Right lobe of liver (tissue), 6 donors: Measurements from ENCODE around the gene MRPS18B. TPM values are rescaled to one million over a fixed set of nuclear protein-coding genes. Genes with fewer than 3 reads are reported as not detected.
"Not testable (repeated sequence)": the region's sequence is repeated elsewhere in the genome, so short reads cannot be mapped to it uniquely, and the experiment has no call there.

ENCODE experiments used
- ATAC-seq, 4 donors: fragments of 200-7000 bp; cut with Tn5 transposase; one replicate each; pipeline ENCODE4 v1.9.1; 2020; ENCODE audit warnings: mild to moderate bottlenecking in 4 of 4, moderate library complexity in 4 of 4
- DNase-seq, 3 donors: peaks; one replicate each; pipeline ENCODE4 v3.0.0-alpha.2; 2020
- H3K27ac ChIP-seq, 3 donors: fragments of 200-600 bp; one replicate each; pipeline ENCODE4 v1.8.0; 2022
- H3K27me3 ChIP-seq, 2 donors: fragments of 200-600 bp; one replicate each; pipeline ENCODE4 v1.8.0; 2022
- H3K36me3 ChIP-seq, 4 donors: fragments of 200-600 bp; sonication (generic) in 1 of 4; one replicate each; pipeline versions ENCODE4 v1.5.1 to v1.8.0; 2017 to 2022; ENCODE audit warnings: control low read depth in 1 of 4
- H3K4me1 ChIP-seq, 4 donors: fragments of 200-600 bp; sonication (generic) in 1 of 4; one replicate each; pipeline versions ENCODE4 v1.5.1 to v1.8.0; 2017 to 2022; ENCODE audit warnings: control low read depth in 1 of 4
- H3K4me3 ChIP-seq, 3 donors: fragments of 200-600 bp; one replicate each; pipeline ENCODE4 v1.8.0; 2022
- H3K9me3 ChIP-seq, 4 donors: fragments of 200-600 bp; sonication (generic) in 1 of 4; one replicate each; pipeline versions ENCODE4 v1.5.1 to v1.8.0; 2017 to 2022; ENCODE audit warnings: control low read depth in 1 of 4
- POLR2A ChIP-seq: fragments of 450-650 bp; IDR thresholded peaks from one replicate; pipeline ENCODE4 v1.6.1; 2017; ENCODE audit warnings: antibody characterized with exemption, mild to moderate bottlenecking
- WGBS: methylation state at CpG from one replicate; pipeline ENCODE4 v1.1.6; 2018; ENCODE audit warnings: low coverage, low lambda C conversion rate; ENCODE audit not compliant: insufficient coverage; ENCODE audit errors: missing lambda C conversion rate; 5-methylcytosine and 5-hydroxymethylcytosine counted together
- intact Hi-C, 2 donors: fragments of 100-400 bp; cut with DNase I; formaldehyde crosslinking; loops; one replicate each; pipeline versions ENCODE4 v1.11.2 to v1.14.1; 2022
- total RNA-seq, 6 experiments: library from RNA; depleted of rRNA in 2 of 6; stranded (reverse); fragments of >200 nt in 2 of 6; fragmentation: NEBNext Ultra II Directional in 3 of 6; extraction: Animal tissue kit (Norgen Biotek cat#: 25700) in 3 of 6; gene quantifications; one replicate each; pipeline versions ENCODE4 v1.1.0 to v1.2.4, GENCODE V29; 2016 to 2023
- TF ChIP-seq, protein P1 (sequence below), 4 donors: fragments of 200-600 bp in 3 of 4; fragments of 450-650 bp in 1 of 4; IDR thresholded peaks; one replicate each; pipeline versions ENCODE4 v1.5.1 to v1.8.0; 2016 to 2022; ENCODE audit warnings: antibody characterized with exemption in 4 of 4, mild to moderate bottlenecking in 2 of 4
- donor health status: DM: no; HTN: yes; CAD: no.
- donor health status: DM: no; HTN: no; CAD: no.
- donor health status: DM: no; HTN: no; CAD: no.
- donor health status: DM: no; HTN: yes; CAD: no.
- donor health status: DM: no; HTN: yes; CAD: no.

Gene MRPS18B
- total RNA-seq, 6 experiments from 2014 or later = 43.3 to 73.9 (median 56.2) TPM

DNA sequence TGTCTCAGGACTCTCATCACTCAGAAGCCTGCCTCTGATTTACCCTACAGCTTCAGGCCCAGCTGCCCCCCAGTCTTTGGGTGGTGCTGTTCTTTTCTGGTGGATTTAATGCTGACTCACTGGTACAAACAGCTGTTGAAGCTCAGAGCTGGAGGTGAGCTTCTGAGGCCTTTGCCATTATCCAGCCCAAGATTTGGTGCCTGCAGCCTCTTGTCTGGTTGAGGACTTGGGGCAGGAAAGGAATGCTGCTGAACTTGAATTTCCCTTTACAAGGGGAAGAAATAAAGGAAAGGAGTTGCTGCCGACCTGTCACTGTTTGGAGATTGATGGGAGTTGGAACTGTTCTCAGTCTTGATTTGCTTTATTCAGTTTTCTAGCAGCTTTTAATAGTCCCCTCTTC, 26.6 kb upstream of the MRPS18B start:
- Histone ChIP-seq H3K27me3 (no peaks in the 10 kb centered on the region), H3K36me3 (peaks cover 6 to 53% (median 19%) of the 10 kb centered on the region in 4 donors), H3K4me1 (no peaks in the 10 kb centered on the region), H3K4me3 (no peak overlapping the region), H3K27ac (no peak overlapping the region), H3K9me3 (no peaks in the 10 kb centered on the region)
- intact Hi-C loops = loop anchor here (5.0 to 10.0 kb wide), 2 partner anchors 44 to 46 kb away; no protein-coding TSS in a partner anchor
- no peak for TF ChIP-seq POLR2A
- TF ChIP-seq, protein P1, sequence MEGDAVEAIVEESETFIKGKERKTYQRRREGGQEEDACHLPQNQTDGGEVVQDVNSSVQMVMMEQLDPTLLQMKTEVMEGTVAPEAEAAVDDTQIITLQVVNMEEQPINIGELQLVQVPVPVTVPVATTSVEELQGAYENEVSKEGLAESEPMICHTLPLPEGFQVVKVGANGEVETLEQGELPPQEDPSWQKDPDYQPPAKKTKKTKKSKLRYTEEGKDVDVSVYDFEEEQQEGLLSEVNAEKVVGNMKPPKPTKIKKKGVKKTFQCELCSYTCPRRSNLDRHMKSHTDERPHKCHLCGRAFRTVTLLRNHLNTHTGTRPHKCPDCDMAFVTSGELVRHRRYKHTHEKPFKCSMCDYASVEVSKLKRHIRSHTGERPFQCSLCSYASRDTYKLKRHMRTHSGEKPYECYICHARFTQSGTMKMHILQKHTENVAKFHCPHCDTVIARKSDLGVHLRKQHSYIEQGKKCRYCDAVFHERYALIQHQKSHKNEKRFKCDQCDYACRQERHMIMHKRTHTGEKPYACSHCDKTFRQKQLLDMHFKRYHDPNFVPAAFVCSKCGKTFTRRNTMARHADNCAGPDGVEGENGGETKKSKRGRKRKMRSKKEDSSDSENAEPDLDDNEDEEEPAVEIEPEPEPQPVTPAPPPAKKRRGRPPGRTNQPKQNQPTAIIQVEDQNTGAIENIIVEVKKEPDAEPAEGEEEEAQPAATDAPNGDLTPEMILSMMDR (IDR thresholded peaks at IDR 0.05) = no peak
- ATAC-seq (peak in 1 of 4 donors; percentile 12), DNase-seq (no peak)
- 100% methylated on average over 1 of the region's 1 CpG for WGBS

DNA sequence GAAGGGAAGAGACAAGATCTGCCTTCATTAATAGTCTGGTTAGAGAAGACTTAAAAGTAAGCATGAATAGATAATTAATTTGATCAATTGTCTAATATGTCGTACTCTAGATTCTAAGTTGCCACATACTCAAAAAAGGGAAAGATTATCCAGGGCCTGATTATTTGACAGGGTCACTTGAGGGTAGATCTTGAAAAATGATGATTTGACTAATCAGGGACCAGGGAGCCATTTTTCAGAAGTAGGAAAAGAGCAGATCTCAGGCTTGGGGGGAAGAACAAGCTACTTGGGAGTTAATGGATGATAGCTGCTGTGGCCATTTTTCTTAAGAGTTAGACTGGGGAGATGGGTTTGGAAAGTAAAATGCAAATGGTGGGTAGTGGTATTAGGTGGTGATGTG, 25.4 kb upstream of the MRPS18B start:
- no peaks in the 10 kb centered on the region for H3K4me1 ChIP-seq
- ATAC-seq = no peak
- H3K9me3 ChIP-seq = no peaks in the 10 kb centered on the region
- no peaks in the 10 kb centered on the region for H3K27me3 ChIP-seq
- H3K36me3 ChIP-seq = peaks cover 0 to 40% (median 13%) of the 10 kb centered on the region in 4 donors
- H3K27ac ChIP-seq = no peak overlapping the region
- TF ChIP-seq POLR2A = no peak
- TF ChIP-seq, protein P1 (IDR thresholded peaks at IDR 0.05) = no peak
- no peak for DNase-seq
- no peak overlapping the region for H3K4me3 ChIP-seq
- 100% methylated on average over 1 of the region's 1 CpG for WGBS
- intact Hi-C loops = loop anchor here (5.0 to 10.0 kb wide), 2 partner anchors 45 to 47 kb away; no protein-coding TSS in a partner anchor

DNA sequence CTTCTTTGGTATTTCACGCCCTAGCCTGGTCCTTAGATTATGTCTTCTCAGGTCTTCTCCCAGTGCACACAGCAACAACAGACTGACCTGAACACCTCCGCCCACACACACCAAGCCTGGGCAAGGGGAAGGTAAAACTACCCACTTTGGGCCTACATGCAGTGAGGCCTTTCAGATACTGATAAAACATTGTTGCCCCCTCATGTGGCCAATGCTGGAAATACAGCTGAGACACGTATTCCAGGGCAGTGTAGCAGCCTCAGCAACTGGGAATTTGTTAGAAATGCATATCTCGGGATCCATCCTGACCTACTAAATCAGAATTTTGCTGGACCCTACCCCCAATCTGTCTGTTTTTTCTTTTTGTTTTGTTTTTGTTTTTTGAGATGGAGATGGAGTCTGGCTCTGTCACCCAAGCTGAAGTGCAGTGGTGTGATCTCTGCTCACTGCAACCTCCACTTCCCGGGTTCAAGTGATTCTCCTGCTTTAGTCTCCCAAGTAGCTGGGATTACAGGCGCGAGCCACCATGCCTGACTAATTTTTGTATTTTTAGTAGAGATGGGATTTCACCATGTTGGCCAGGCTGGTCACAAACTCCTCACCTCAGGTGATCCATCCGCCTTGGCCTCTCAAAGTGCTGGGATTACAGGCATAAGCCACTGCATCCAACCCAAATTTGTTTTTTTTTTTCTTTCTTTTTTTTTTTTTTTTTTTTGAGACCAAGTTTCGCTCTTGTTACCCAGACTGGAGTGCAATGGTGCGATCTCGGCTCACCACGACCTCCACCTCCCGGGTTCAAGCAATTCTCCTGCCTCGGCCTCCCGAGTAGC, 20.1 kb upstream of the MRPS18B start:
- TF ChIP-seq, protein P1 (IDR thresholded peaks at IDR 0.05) = peak; percentile 74 to 88 (median 78)
- H3K36me3 ChIP-seq = peaks cover 0 to 24% (median 13%) of the 10 kb centered on the region in 4 donors

DNA sequence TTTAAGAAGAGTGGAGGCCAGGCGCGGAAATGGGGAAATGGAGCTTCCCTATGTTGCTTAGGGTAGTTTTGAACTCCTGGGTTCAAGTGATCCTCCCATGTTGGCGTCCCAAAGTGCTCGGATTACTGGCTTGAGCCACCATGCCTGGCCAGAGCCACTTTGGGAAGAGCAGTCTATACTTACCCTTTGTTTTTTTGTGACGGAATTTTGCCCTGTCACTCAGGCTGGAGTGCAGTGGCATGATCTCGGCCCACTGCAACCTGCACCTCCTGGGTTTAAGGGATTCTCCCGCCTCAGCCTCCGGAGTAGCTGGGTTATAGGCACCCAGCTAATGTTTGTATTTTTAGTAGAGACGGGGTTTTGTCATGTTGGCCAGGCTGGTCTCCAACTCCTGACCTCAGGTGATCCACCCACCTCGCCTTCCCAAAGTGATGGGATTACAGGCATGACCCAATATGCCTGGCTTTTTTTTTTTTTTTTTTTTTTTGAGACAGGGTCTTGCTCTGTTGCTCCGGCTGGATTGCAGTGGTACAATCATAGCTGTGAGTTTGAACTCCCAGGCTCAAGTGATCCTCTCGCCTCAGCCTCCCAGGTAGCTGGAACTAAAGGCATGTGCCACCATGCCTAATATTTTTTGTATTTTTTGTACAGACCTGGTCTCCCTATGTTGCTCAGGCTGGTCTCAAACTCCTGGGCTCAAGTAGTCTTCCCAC, 18.6 kb upstream of the MRPS18B start:
- TF ChIP-seq, protein P1 (IDR thresholded peaks at IDR 0.05) = no peak
- no peak for TF ChIP-seq POLR2A

More for the DNA sequence above, 20.1 kb upstream of the MRPS18B start:
- 66% methylated on average over 9 of the region's 15 CpGs for WGBS
- H3K4me3 ChIP-seq, H3K9me3 ChIP-seq, H3K27ac ChIP-seq, H3K4me1 ChIP-seq, H3K27me3 ChIP-seq: not testable (repeated sequence)
- ATAC-seq (peak; percentile 82 to 92 (median 87)), DNase-seq (peak; percentile 53 to 81 (median 66))
- intact Hi-C loops = loop anchor here in 1 of 2 donors (10.0 kb wide), 1 partner anchor 53 kb away; no protein-coding TSS in a partner anchor

More for the DNA sequence above, 18.6 kb upstream of the MRPS18B start:
- no peaks in the 10 kb centered on the region for H3K27me3 ChIP-seq
- H3K27ac ChIP-seq = no peak overlapping the region
- H3K36me3 ChIP-seq = peaks cover 6 to 37% (median 23%) of the 10 kb centered on the region in 4 donors
- intact Hi-C loops = loop anchor here in 1 of 2 donors (10.0 kb wide), 1 partner anchor 54 kb away; no protein-coding TSS in a partner anchor
- no peak overlapping the region for H3K4me3 ChIP-seq
- no peaks in the 10 kb centered on the region for H3K4me1 ChIP-seq
- ATAC-seq = peak in 1 of 4 donors; percentile 7
- no peaks in the 10 kb centered on the region for H3K9me3 ChIP-seq
- DNase-seq = no peak
- 54% methylated on average over 7 of the region's 12 CpGs for WGBS
